IMR-90 (cell line): Measurements from ENCODE around the gene NFATC3. TPM values are rescaled to one million over a fixed set of nuclear protein-coding genes. Genes with fewer than 3 reads are reported as not detected.

ENCODE experiments used
- ATAC-seq: fragments of 200-7000 bp; cut with Tn5 transposase; 2 replicates; pipeline ENCODE4 v1.9.1; 2020; ENCODE audit warnings: low read depth, mild to moderate bottlenecking, moderate library complexity
- BruUV-seq: library from RNA; stranded (reverse); fragments of 400-500 nt; replicated peaks from 2 replicates; lab custom pipeline; 2021; lab: Mats Ljungman, UMichigan
- CTCF ChIA-PET: fragments of 300-600 bp; formaldehyde crosslinking; extraction: SDS; loops from one replicate; lab custom pipeline; 2021; ENCODE audit warnings: antibody characterized with exemption; lab: Yijun Ruan, JAX
- POLR2A ChIA-PET: fragments of 300-600 bp; sonication (Branson Sonifier 250); formaldehyde crosslinking; loops from one replicate; lab custom pipeline; 2022; ENCODE audit warnings: antibody characterized with exemption; ENCODE audit not compliant: unreplicated experiment; lab: Charles Lee
- DNase-seq: peaks from one replicate; pipeline ENCODE4 v3.0.0; 2013
- H2AFZ ChIP-seq: replicated peaks from 2 replicates; pipeline ENCODE3; 2013; ENCODE audit warnings: low read length, mild to moderate bottlenecking; ENCODE audit not compliant: poor library complexity
- H2AK5ac ChIP-seq: 2 replicates; pipeline ENCODE4 v1.6.1; 2013; ENCODE audit warnings: low read depth, low read length, inconsistent platforms
- H2AK9ac ChIP-seq: replicated peaks from 2 replicates; pipeline ENCODE3; 2013; ENCODE audit warnings: mild to moderate bottlenecking, low read depth, low read length, moderate library complexity; ENCODE audit not compliant: poor library complexity
- H2BK120ac ChIP-seq: 2 replicates; pipeline ENCODE4 v1.6.1; 2013; ENCODE audit warnings: low read depth, low read length, inconsistent platforms
- H2BK15ac ChIP-seq: 3 replicates; pipeline ENCODE4 v1.6.1; 2013; ENCODE audit warnings: low read depth, low read length, inconsistent platforms
- H2BK20ac ChIP-seq: 2 replicates; pipeline ENCODE4 v1.6.1; 2013; ENCODE audit warnings: low read depth, mild to moderate bottlenecking, inconsistent platforms, low read length, moderate library complexity
- H2BK5ac ChIP-seq: 2 replicates; pipeline ENCODE4 v1.6.1; 2013; ENCODE audit warnings: mild to moderate bottlenecking, low read depth, low read length, inconsistent platforms; ENCODE audit not compliant: poor library complexity, severe bottlenecking
- H3K14ac ChIP-seq: replicated peaks from 2 replicates; pipeline ENCODE4 v1.6.1; 2013; ENCODE audit warnings: low read depth, low read length, inconsistent platforms
- H3K18ac ChIP-seq: 2 replicates; pipeline ENCODE4 v1.6.1; 2013; ENCODE audit warnings: low read depth, low read length, control low read depth
- H3K23ac ChIP-seq: 2 replicates; pipeline ENCODE4 v1.6.1; 2013; ENCODE audit warnings: low read depth, low read length, inconsistent platforms
- H3K27ac ChIP-seq: 2 replicates; pipeline ENCODE4 v1.5.1; 2013; ENCODE audit warnings: mild to moderate bottlenecking, control low read depth, low read length; ENCODE audit not compliant: insufficient read depth
- H3K27me3 ChIP-seq: 2 replicates; pipeline ENCODE4 v1.6.1; 2013; ENCODE audit warnings: low read length; ENCODE audit not compliant: control insufficient read depth, insufficient read depth
- H3K36me3 ChIP-seq: 2 replicates; pipeline ENCODE4 v1.6.1; 2013; ENCODE audit warnings: low read length, mixed read lengths; ENCODE audit not compliant: control insufficient read depth, insufficient read depth
- H3K4ac ChIP-seq: 2 replicates; pipeline ENCODE4 v1.6.1; 2013; ENCODE audit warnings: low read depth, low read length, inconsistent platforms
- H3K4me1 ChIP-seq: 2 replicates; pipeline ENCODE4 v1.6.1; 2013; ENCODE audit warnings: low read length, mixed read lengths; ENCODE audit not compliant: control insufficient read depth, insufficient read depth
- H3K4me2 ChIP-seq: 2 replicates; pipeline ENCODE4 v1.6.1; 2013; ENCODE audit warnings: low read depth, mild to moderate bottlenecking, control low read depth, low read length, moderate library complexity
- H3K4me3 ChIP-seq: 2 replicates; pipeline ENCODE4 v1.5.1; 2013; ENCODE audit warnings: low read depth, mild to moderate bottlenecking, control low read depth, low read length, moderate library complexity; ENCODE audit not compliant: insufficient read depth
- H3K56ac ChIP-seq: 2 replicates; pipeline ENCODE4 v1.6.1; 2013; ENCODE audit warnings: low read length, inconsistent platforms; ENCODE audit not compliant: insufficient read depth; ENCODE audit errors: extremely low read depth
- H3K79me1 ChIP-seq, 2 experiments: 2 replicates each; pipeline ENCODE4 v1.6.1; 2013; ENCODE audit warnings: low read length in 2 of 2, inconsistent platforms in 1 of 2, low read depth in 1 of 2
- H3K9ac ChIP-seq: 2 replicates; pipeline ENCODE4 v1.6.1; 2013; ENCODE audit warnings: low read depth, low read length, control low read depth
- H3K9me1 ChIP-seq: 2 replicates; pipeline ENCODE4 v1.6.1; 2013; ENCODE audit warnings: low read length, inconsistent platforms; ENCODE audit not compliant: insufficient read depth
- H3K9me3 ChIP-seq: 2 replicates; pipeline ENCODE4 v1.6.1; 2013; ENCODE audit warnings: low read length; ENCODE audit not compliant: control insufficient read depth, insufficient read depth
- H4K20me1 ChIP-seq: 2 replicates; pipeline ENCODE4 v1.6.1; 2013; ENCODE audit warnings: low read length, inconsistent platforms; ENCODE audit not compliant: insufficient read depth
- H4K5ac ChIP-seq: 2 replicates; pipeline ENCODE4 v1.6.1; 2013; ENCODE audit warnings: mild to moderate bottlenecking, low read depth, low read length, control low read depth
- H4K8ac ChIP-seq, 2 experiments: 2 replicates each; pipeline ENCODE4 v1.6.1; 2013; ENCODE audit warnings: low read depth in 2 of 2, low read length in 2 of 2, control low read depth in 1 of 2, inconsistent platforms in 1 of 2
- H4K91ac ChIP-seq: 2 replicates; pipeline ENCODE4 v1.6.1; 2013; ENCODE audit warnings: low read depth, low read length, inconsistent platforms; ENCODE audit not compliant: insufficient read depth
- BHLHE40 ChIP-seq: fragments of 150-350 bp; IDR thresholded peaks from 2 replicates; pipeline ENCODE4 v1.6.1; 2016; ENCODE audit warnings: mild to moderate bottlenecking, low read depth, low read length
- MAFK ChIP-seq: IDR thresholded peaks from 2 replicates; pipeline ENCODE4 v1.6.1; 2012; ENCODE audit warnings: low read depth, low read length, improper control_type of control experiment
- WGBS, 2 experiments: methylation state at CpG; one replicate each; pipeline versions ENCODE4 v1.1.5 to v1.1.7; 2013; ENCODE audit warnings: missing lambda C conversion rate in 2 of 2; ENCODE audit not compliant: insufficient read length in 1 of 2; ENCODE audit errors: extremely low coverage in 2 of 2; 5-methylcytosine and 5-hydroxymethylcytosine counted together
- dilution Hi-C: fragments of 300-500 bp; cut with HindIII; formaldehyde crosslinking; loops from one replicate; pipeline ENCODE4 v1.14.3; 2018; ENCODE audit warnings: low sequenced_read_pairs; ENCODE audit not compliant: unreplicated experiment
- in situ Hi-C: fragments of 300-500 bp; cut with MboI; formaldehyde crosslinking; loops from 3 replicates; pipeline ENCODE4 v1.14.3; 2019; ENCODE audit warnings: low sequenced_read_pairs, inconsistent platforms, mixed read lengths
- intact Hi-C: fragments of 100-400 bp; cut with micrococcal nuclease; formaldehyde crosslinking; loops from 2 replicates; pipeline ENCODE4 v1.10.0; 2022
- polyA plus RNA-seq, 3 experiments: library from polyadenylated mRNA; depleted of rRNA; stranded (reverse); fragments of >200 nt; gene quantifications; 2 replicates each; pipeline ENCODE4 v1.2.3, GENCODE V29; 2012; ENCODE audit warnings: low replicate concordance in 1 of 3
- total RNA-seq: library from RNA; depleted of rRNA; stranded (reverse); fragments of >200 nt; gene quantifications from 2 replicates; pipeline ENCODE4 v1.2.3, GENCODE V29; 2012

The NFATC3 gene
- total and polyA plus RNA-seq, 2 of the 4 experiments (the other 2 are of a cell fraction) = 6.3 to 21.5 TPM

- Histone ChIP-seq H3K27ac (no peak overlapping the region), H3K4ac (no peak overlapping the region), H3K23ac (no peak overlapping the region), H3K4me2 (no peak overlapping the region), H3K4me3 (no peak overlapping the region), H3K9me1 (no peaks in the 10 kb centered on the region), H4K91ac (no peak overlapping the region), H3K18ac (no peak overlapping the region), H3K4me1 (peaks cover 2% of the 10 kb centered on the region; the same call in 1 of the 2 replicates), H2BK15ac (no peak overlapping the region), H3K79me1 (peaks cover 17 to 30% of the 10 kb centered on the region in 2 experiments), H2AFZ (no peak overlapping the region), H3K9me3 (no peaks in the 10 kb centered on the region), H4K8ac (no peak overlapping the region), H2AK5ac (no peak overlapping the region), H4K20me1 (no peaks in the 10 kb centered on the region; the same call in 1 of the 2 replicates), H3K36me3 (0 out of 2 replicates have a peak, but pooled peaks cover 2% of the 10 kb centered on the region), H2AK9ac (no peak overlapping the region), H4K5ac (no peak overlapping the region), H2BK120ac (no peak overlapping the region), H3K14ac (no peak overlapping the region), H3K56ac (no peak overlapping the region), H2BK20ac (no peak overlapping the region), H3K9ac (no peak overlapping the region), H2BK5ac (no peak overlapping the region), H3K27me3 (no peaks in the 10 kb centered on the region)
- BruUV-seq = no TSS peak
- dilution Hi-C loops (no loop called here), intact Hi-C loops (loop anchor here (5.0 kb wide), 1 partner anchor 38 kb away; no protein-coding TSS in a partner anchor), in situ Hi-C loops (no loop called here)
- no CpG with 5 or more reads among the region's 3 CpGs for WGBS, 2 experiments
- ATAC-seq (no peak), DNase-seq (no peak)
- CTCF ChIA-PET = no interaction called here
- TF ChIP-seq BHLHE40 = no peak
- peak; percentile 67; the same call in 1 of the 2 replicates for TF ChIP-seq MAFK
- POLR2A ChIA-PET = no interaction called here
Observed at GRCh38 chr16:68130520-68130919, 45.4 kb downstream of the NFATC3 start.
